Cardiac fibroblast (primary cell): ENCODE results near the gene C3orf33.
"Not testable (repeated sequence)": the region's sequence is repeated elsewhere in the genome, so short reads cannot be mapped to it uniquely, and the experiment has no call there.

Experiments used
- DNase-seq, 2 donors: peaks; one replicate each; pipeline versions ENCODE4 v3.0.0 to v3.0.0-alpha.2; 2010; ENCODE audit warnings: low read depth in 2 of 2
- H3K4me3 ChIP-seq, 2 donors: replicated peaks in 1 of 2; 1 replicate in 1 of 2; 2 replicates in 1 of 2; pipeline ENCODE4 v1.5.1; 2011; ENCODE audit warnings: low read depth in 2 of 2, low read length in 2 of 2, mild to moderate bottlenecking in 2 of 2, moderate library complexity in 1 of 2
- TF ChIP-seq, protein P1 (sequence below): IDR thresholded peaks from one replicate; pipeline ENCODE4 v1.5.1; 2011; ENCODE audit warnings: low read depth, mild to moderate bottlenecking, low read length, inconsistent platforms

C3orf33 gene, protein sequence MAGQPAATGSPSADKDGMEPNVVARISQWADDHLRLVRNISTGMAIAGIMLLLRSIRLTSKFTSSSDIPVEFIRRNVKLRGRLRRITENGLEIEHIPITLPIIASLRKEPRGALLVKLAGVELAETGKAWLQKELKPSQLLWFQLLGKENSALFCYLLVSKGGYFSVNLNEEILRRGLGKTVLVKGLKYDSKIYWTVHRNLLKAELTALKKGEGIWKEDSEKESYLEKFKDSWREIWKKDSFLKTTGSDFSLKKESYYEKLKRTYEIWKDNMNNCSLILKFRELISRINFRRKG

GRCh38 chr3:155805802-155806618, at the start of gene C3orf33:
Gene C3orf33 (minus strand): TSS chr3:155806278. CDS start chr3:155806252, 26 bp downstream.
- TF ChIP-seq, protein P1, sequence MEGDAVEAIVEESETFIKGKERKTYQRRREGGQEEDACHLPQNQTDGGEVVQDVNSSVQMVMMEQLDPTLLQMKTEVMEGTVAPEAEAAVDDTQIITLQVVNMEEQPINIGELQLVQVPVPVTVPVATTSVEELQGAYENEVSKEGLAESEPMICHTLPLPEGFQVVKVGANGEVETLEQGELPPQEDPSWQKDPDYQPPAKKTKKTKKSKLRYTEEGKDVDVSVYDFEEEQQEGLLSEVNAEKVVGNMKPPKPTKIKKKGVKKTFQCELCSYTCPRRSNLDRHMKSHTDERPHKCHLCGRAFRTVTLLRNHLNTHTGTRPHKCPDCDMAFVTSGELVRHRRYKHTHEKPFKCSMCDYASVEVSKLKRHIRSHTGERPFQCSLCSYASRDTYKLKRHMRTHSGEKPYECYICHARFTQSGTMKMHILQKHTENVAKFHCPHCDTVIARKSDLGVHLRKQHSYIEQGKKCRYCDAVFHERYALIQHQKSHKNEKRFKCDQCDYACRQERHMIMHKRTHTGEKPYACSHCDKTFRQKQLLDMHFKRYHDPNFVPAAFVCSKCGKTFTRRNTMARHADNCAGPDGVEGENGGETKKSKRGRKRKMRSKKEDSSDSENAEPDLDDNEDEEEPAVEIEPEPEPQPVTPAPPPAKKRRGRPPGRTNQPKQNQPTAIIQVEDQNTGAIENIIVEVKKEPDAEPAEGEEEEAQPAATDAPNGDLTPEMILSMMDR, result peak; percentile 40
- DNase-seq, result peak; percentile 58 to 62
- H3K4me3 ChIP-seq, result peak within 1 kb of the TSS; percentile 75 to 76

DNA sequence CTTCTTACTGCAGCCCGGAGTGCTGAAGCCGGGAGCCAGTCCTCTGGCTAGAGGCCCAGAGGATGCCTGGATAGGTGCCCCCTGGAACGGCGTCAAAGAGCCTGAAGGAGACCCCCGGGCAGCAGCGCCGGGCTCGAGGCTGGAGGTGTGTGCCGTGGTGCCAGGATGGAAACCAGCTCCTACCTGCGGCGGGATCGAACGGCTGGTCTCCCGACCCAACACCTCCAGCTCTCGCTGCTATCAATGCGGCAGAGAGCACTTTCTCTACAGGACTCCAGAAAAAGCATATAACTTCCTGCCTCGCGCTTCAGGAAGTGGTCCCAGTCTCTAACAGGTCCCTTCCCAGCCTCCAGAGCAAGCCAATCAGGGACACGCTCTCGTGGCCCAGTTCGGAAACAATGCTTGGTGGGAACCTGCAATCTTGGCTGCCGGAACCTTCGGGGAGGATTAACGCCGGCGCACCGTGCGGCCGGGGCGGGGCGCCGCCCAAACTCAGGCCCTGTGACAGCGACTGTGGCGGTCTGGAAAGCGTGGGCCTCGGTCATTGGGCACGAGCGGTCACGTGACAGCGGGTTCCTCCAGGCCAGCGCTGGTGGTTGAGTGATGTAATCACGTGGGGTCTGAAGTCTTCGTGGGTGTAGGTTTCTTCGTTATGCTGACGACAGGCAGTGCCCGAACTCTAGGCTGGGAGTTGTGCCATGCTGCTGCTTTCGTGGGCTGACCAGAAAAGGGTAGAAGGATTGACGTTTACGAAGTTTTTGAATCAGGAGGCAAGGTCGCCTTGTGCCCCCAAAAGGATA, 48.3 kb upstream of the C3orf33 start, which contains the start of gene SLC33A1:
SLC33A1 (minus strand) TSS at position 287 of the 800 bp plus-strand sequence. CDS start 430 bp downstream, outside the sequence.
- H3K4me3 ChIP-seq, result peak within 1 kb of the TSS; percentile 97 to 98
- TF ChIP-seq, protein P1, result no peak
- peak; percentile 100 for DNase-seq

DNA sequence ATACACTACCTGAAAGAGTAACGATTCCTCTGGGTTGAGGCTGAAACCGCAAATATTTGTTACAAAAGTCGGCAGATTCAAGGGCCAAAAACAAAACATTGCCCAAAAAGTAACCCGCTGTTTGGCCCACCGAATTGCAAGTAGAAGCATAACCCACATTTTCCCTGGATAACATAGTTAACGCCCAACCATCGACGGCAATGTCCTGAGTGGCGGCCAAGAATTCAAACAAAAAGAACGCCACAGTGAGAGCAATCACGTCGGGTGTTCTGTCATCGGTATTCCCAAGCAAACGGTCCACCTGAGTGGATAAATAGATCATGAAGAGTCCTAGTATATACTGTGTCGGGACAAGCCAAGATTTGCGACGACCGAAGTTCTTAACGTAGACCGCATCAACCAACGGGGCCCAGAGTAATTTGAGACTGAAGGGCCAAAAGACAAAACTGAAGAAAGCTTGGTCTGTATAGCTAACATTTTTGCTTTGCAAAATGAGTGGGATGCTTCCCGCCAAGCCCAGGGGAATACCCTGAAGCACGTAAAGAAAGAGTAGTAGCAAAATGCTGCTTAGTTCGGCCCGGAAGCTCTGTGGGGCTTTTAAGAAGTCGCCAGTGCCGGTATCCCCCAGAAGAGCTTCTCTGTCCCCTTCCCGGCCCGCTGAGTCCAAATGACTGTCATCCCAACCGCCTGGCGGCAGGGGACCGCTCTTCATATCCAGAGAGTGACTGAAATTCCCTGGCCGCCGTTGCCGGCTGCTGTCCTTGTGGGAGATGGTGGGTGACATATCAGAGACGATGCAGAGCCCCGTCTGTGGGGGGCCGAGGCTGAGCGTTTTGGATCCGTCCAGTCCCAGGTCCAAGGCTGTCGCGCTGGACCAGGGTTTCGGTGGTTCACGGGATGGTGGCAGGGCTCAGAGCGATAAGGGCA, 47.4 kb upstream of the C3orf33 start:
- TF ChIP-seq, protein P1, result peak; percentile 4
- peak overlapping the region; percentile 97 to 98 for H3K4me3 ChIP-seq
- DNase-seq, result peak; percentile 31 to 40

DNA sequence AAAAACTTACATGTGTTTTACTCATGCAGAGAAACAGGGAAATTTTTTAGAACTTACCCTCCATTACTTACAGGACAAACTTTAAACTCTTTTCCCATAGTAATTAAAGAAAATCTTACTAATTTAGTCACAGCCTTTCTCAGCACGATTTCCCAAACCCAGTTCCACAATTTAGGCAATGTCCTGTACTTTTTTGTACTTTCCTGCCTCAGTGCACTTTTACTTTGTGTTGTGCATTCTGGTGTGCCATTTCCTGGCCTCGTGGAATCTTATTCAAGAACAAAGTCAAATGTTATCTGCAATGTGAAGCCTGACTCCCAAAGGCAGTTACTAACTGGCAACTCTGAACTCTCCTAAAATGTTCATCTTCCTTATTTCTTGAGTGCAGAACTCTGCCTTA, 46.3 kb upstream of the C3orf33 start:
- DNase-seq, result no peak
- peak overlapping the region; percentile 97 to 98 for H3K4me3 ChIP-seq
- TF ChIP-seq, protein P1, result no peak

DNA sequence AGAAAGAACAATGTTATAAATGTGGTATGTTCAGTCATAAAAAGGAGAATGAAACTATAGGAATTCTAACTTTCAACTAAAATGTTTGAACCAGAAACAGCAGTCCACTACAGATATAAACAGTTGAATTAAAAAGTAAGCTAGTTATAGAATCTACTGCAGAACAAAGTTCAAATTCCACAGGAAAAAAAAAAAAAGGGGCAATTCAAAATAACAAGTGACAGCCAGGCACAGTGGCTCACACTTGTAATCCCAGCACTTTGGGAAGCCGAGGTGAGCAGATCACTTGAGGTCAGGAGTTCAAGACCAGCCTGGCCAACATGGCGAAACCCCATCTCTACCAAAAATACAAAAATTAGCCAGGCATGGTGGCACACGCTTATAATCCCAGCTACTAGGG, 43.3 kb upstream of the C3orf33 start:
- H3K4me3 ChIP-seq, DNase-seq: not testable (repeated sequence)

DNA sequence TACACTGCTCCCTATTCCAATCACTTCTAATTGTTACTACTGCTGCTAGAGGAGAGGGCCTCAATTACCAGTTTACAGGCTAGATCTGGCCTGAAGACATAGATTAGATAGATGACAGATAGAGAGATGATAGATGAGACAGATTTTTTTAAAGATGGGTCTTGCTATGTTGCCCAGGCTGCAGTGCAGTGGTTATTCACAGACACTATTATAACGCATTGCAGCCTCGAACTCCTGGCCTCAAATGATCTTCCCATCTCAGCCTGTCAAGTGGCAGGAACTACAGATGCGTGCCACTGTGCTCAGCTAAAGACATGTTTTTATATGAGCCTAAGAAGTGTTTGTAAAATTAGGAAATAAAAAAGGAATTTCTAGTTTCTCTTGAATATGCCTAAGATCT, 41.9 kb upstream of the C3orf33 start:
- TF ChIP-seq, protein P1, result no peak
- no peak overlapping the region for H3K4me3 ChIP-seq
- DNase-seq, result no peak
